Activated T-helper 1 cell treated with anti-CD3 and anti-CD28 coated beads, Interleukin-12 subunit alpha, Interleukin-12 subunit beta, Interleukin-2, Interleukin-4 antibody, amounts not matched to agents 30 ng/mL and 10 ng/mL and 1 ng/mL, durations not matched to agents 14 hours and 24 hours and 36 hours (primary cell): ENCODE measurements around the gene SRSF8. TPM values are rescaled to one million over a fixed set of nuclear protein-coding genes. Genes with fewer than 3 reads are reported as not detected.

ENCODE experiments used
- DNase-seq: peaks from one replicate; pipeline ENCODE4 v3.0.0; 2021; ENCODE audit warnings: low spot score
- H3K27ac Mint-ChIP-seq: one replicate; pipeline ENCODE4 v1.8.0; 2021; ENCODE audit warnings: mild to moderate bottlenecking, mixed read lengths
- H3K27me3 Mint-ChIP-seq: one replicate; pipeline ENCODE4 v1.8.0; 2022; ENCODE audit warnings: mild to moderate bottlenecking, moderate library complexity, mixed read lengths; ENCODE audit not compliant: insufficient read depth
- H3K36me3 Mint-ChIP-seq: one replicate; pipeline ENCODE4 v1.8.0; 2021; ENCODE audit warnings: low read depth, mixed read lengths
- H3K4me1 Mint-ChIP-seq: one replicate; pipeline ENCODE4 v1.8.0; 2021; ENCODE audit warnings: low read depth, mixed read lengths
- H3K4me3 Mint-ChIP-seq: one replicate; pipeline ENCODE4 v1.8.0; 2021; ENCODE audit warnings: mild to moderate bottlenecking, moderate library complexity, mixed read lengths
- H3K9me3 Mint-ChIP-seq: one replicate; pipeline ENCODE4 v1.8.0; 2021; ENCODE audit warnings: mixed read lengths
- intact Hi-C: fragments of 100-400 bp; cut with micrococcal nuclease; formaldehyde crosslinking; loops from one replicate; pipeline ENCODE4 v1.15.1; 2024
- total RNA-seq: library from RNA; stranded (reverse); gene quantifications from 2 replicates; pipeline ENCODE4 v1.2.3, GENCODE V29; 2022

Gene SRSF8
- total RNA-seq, 1 donor from 2014 or later, result 53.1 TPM

- Mint-ChIP-seq H3K9me3 (no peaks in the 10 kb centered on the region), H3K4me1 (peaks cover 6% of the 10 kb centered on the region), H3K27ac (no peak overlapping the region), H3K36me3 (no peaks in the 10 kb centered on the region), H3K4me3 (no peak overlapping the region), H3K27me3 (peaks cover 25% of the 10 kb centered on the region)
- intact Hi-C loops, result no loop called here
- DNase-seq, result no peak
Observed at GRCh38 chr11:95050595-95051202, 16.0 kb upstream of the SRSF8 start.

- Mint-ChIP-seq H3K27me3 (peaks cover 21% of the 10 kb centered on the region), H3K4me1 (peaks cover 6% of the 10 kb centered on the region), H3K4me3 (no peak overlapping the region), H3K9me3 (no peaks in the 10 kb centered on the region), H3K36me3 (no peaks in the 10 kb centered on the region), H3K27ac (no peak overlapping the region)
- intact Hi-C loops, result no loop called here
- no peak for DNase-seq
Observed at GRCh38 chr11:95054356-95054755, 12.4 kb upstream of the SRSF8 start.

GRCh38 chr11:95055283-95055897 is 11.3 kb upstream of the SRSF8 start:
- intact Hi-C loops, result no loop called here
- Mint-ChIP-seq H3K9me3 (no peaks in the 10 kb centered on the region), H3K4me3 (no peak overlapping the region), H3K27ac (no peak overlapping the region), H3K4me1 (peaks cover 6% of the 10 kb centered on the region), H3K27me3 (peaks cover 23% of the 10 kb centered on the region), H3K36me3 (no peaks in the 10 kb centered on the region)
- DNase-seq, result no peak

GRCh38 chr11:95057959-95058358 is 8.8 kb upstream of the SRSF8 start:
- intact Hi-C loops, result no loop called here
- no peak for DNase-seq
- Mint-ChIP-seq H3K4me3 (no peak overlapping the region), H3K4me1 (peaks cover 6% of the 10 kb centered on the region), H3K27ac (no peak overlapping the region), H3K9me3 (no peaks in the 10 kb centered on the region), H3K27me3 (peaks cover 33% of the 10 kb centered on the region), H3K36me3 (no peaks in the 10 kb centered on the region)

GRCh38 chr11:95058621-95059020 is 8.1 kb upstream of the SRSF8 start:
- H3K27ac Mint-ChIP-seq, result no peak overlapping the region
- DNase-seq, result no peak
- intact Hi-C loops, result no loop called here
- H3K9me3 Mint-ChIP-seq, result no peaks in the 10 kb centered on the region
- H3K36me3 Mint-ChIP-seq, result no peaks in the 10 kb centered on the region
- peaks cover 36% of the 10 kb centered on the region for H3K27me3 Mint-ChIP-seq
- H3K4me3 Mint-ChIP-seq, result no peak overlapping the region
- peaks cover 6% of the 10 kb centered on the region for H3K4me1 Mint-ChIP-seq

GRCh38 chr11:95059046-95059445 is 7.7 kb upstream of the SRSF8 start:
- intact Hi-C loops, result no loop called here
- Mint-ChIP-seq H3K4me3 (no peak overlapping the region), H3K4me1 (peaks cover 6% of the 10 kb centered on the region), H3K27ac (no peak overlapping the region), H3K36me3 (no peaks in the 10 kb centered on the region), H3K27me3 (peaks cover 40% of the 10 kb centered on the region), H3K9me3 (no peaks in the 10 kb centered on the region)
- no peak for DNase-seq

GRCh38 chr11:95065336-95065735 is 1.4 kb upstream of the SRSF8 start:
- intact Hi-C loops, result loop anchor here (5.0 to 10.0 kb wide), 5 partner anchors 443 to 931 kb away; partner anchors contain the start of genes ANKRD49, FUT4 and MRE11
- Mint-ChIP-seq H3K4me1 (peaks cover 21% of the 10 kb centered on the region), H3K4me3 (no peak overlapping the region), H3K27me3 (peaks cover 28% of the 10 kb centered on the region), H3K9me3 (no peaks in the 10 kb centered on the region), H3K36me3 (peaks cover 7% of the 10 kb centered on the region), H3K27ac (no peak overlapping the region)
- DNase-seq, result no peak

GRCh38 chr11:95067039-95067840 is 521 bp downstream of the SRSF8 start:
- intact Hi-C loops, result loop anchor here (1.0 to 10.0 kb wide), 7 partner anchors 445 to 1326 kb away; partner anchors contain the start of genes ANKRD49, C11orf54, CCDC82 and FUT4
- H3K27me3 Mint-ChIP-seq, result peaks cover 23% of the 10 kb centered on the region
- H3K36me3 Mint-ChIP-seq, result peaks cover 15% of the 10 kb centered on the region
- DNase-seq, result peak; percentile 72
- peaks cover 28% of the 10 kb centered on the region for H3K4me1 Mint-ChIP-seq
- peak overlapping the region; percentile 95 for H3K4me3 Mint-ChIP-seq
- peak overlapping the region; percentile 96 for H3K27ac Mint-ChIP-seq
- no peaks in the 10 kb centered on the region for H3K9me3 Mint-ChIP-seq

GRCh38 chr11:95067841-95068219 is 1.1 kb downstream of the SRSF8 start:
- peak overlapping the region; percentile 96 for H3K27ac Mint-ChIP-seq
- H3K9me3 Mint-ChIP-seq, result no peaks in the 10 kb centered on the region
- H3K4me3 Mint-ChIP-seq, result peak overlapping the region; percentile 95
- peak; percentile 40 for DNase-seq
- peaks cover 19% of the 10 kb centered on the region for H3K36me3 Mint-ChIP-seq
- H3K4me1 Mint-ChIP-seq, result peaks cover 32% of the 10 kb centered on the region
- intact Hi-C loops, result loop anchor here (1.0 to 10.0 kb wide), 13 partner anchors 16 to 1327 kb away; partner anchors contain the start of genes ANKRD49, C11orf54, CCDC82 and CWC15
- peaks cover 17% of the 10 kb centered on the region for H3K27me3 Mint-ChIP-seq

GRCh38 chr11:95068549-95068948 is 1.8 kb downstream of the SRSF8 start:
- Mint-ChIP-seq H3K36me3 (peaks cover 22% of the 10 kb centered on the region), H3K4me3 (peak overlapping the region; percentile 95)

GRCh38 chr11:95070471-95070870 is 3.8 kb downstream of the SRSF8 start:
- Mint-ChIP-seq H3K36me3 (peaks cover 22% of the 10 kb centered on the region), H3K4me1 (peaks cover 34% of the 10 kb centered on the region), H3K9me3 (no peaks in the 10 kb centered on the region), H3K27me3 (peaks cover 5% of the 10 kb centered on the region), H3K27ac (no peak overlapping the region), H3K4me3 (peak overlapping the region; percentile 8)
- intact Hi-C loops, result no loop called here
- no peak for DNase-seq

More at GRCh38 chr11:95068549-95068948, 1.8 kb downstream of the SRSF8 start:
- peaks cover 34% of the 10 kb centered on the region for H3K4me1 Mint-ChIP-seq
- intact Hi-C loops, result loop anchor here (1.0 to 10.0 kb wide), 11 partner anchors 16 to 934 kb away; partner anchors contain the start of genes ANKRD49, CWC15, ENDOD1 and FAM76B
- peaks cover 14% of the 10 kb centered on the region for H3K27me3 Mint-ChIP-seq
- H3K9me3 Mint-ChIP-seq, result no peaks in the 10 kb centered on the region
- DNase-seq, result peak; percentile 70
- peak overlapping the region; percentile 96 for H3K27ac Mint-ChIP-seq

- Mint-ChIP-seq H3K27ac (no peak overlapping the region), H3K4me1 (peaks cover 38% of the 10 kb centered on the region), H3K27me3 (no peaks in the 10 kb centered on the region), H3K4me3 (no peak overlapping the region), H3K36me3 (peaks cover 22% of the 10 kb centered on the region), H3K9me3 (no peaks in the 10 kb centered on the region)
- intact Hi-C loops, result no loop called here
- no peak for DNase-seq
Observed at GRCh38 chr11:95072948-95073347, 6.2 kb downstream of the SRSF8 start.
